ENCODE results near the gene GDE1. TPM values are rescaled to one million over a fixed set of nuclear protein-coding genes. Genes with fewer than 3 reads are reported as not detected.

Gene GDE1
- total RNA-seq: 61.7 and 66.4 TPM in 2 replicates

GRCh38 chr16:19521471-19522396 is at the start of gene GDE1:
GDE1 (minus strand) TSS chr16:19522098; CDS start chr16:19521964, 134 bp downstream.

GRCh38 chr16:19555186-19555937 is 33.5 kb upstream of the GDE1 start, which contains the start of gene VPS35L:
VPS35L (plus strand) TSS chr16:19555703; CDS start chr16:19555730, 27 bp downstream.

GRCh38 chr16:19523559-19524355 is 1.9 kb upstream of the GDE1 start, which contains the start of gene CCP110:
CCP110 (plus strand) TSS chr16:19523942; CDS start chr16:19527882, 3,940 bp downstream.

Other genes starting within 250 kb of the GDE1 start
- gene CLEC19A, start 236.4 kb downstream of the GDE1 start, total RNA-seq: not detected in 2 replicates
- not detected in 2 replicates for gene TMC5, start 104.2 kb downstream of the GDE1 start, total RNA-seq
- 6.2 and 6.3 TPM in 2 replicates for gene CCP110, start 1.8 kb upstream of the GDE1 start, total RNA-seq
- gene VPS35L, start 33.6 kb upstream of the GDE1 start, total RNA-seq: 34.1 and 34.2 TPM in 2 replicates
- 8.7 and 10.5 TPM in 2 replicates for gene KNOP1, start 196.1 kb upstream of the GDE1 start, total RNA-seq
- gene IQCK, start 196.2 kb upstream of the GDE1 start, total RNA-seq: 5.8 and 6.5 TPM in 2 replicates

Data from smooth muscle cell of bladder (primary cell).